HG03342 (cell line): Measurements from ENCODE around the gene BCLAF3.

Source experiments
- ATAC-seq: cut with Tn5 transposase; IDR thresholded peaks from one replicate; pipeline ENCODE4 v1.9.1; 2021; ENCODE audit warnings: mild to moderate bottlenecking, moderate library complexity; ENCODE audit not compliant: unreplicated experiment

BCLAF3 gene

DNA sequence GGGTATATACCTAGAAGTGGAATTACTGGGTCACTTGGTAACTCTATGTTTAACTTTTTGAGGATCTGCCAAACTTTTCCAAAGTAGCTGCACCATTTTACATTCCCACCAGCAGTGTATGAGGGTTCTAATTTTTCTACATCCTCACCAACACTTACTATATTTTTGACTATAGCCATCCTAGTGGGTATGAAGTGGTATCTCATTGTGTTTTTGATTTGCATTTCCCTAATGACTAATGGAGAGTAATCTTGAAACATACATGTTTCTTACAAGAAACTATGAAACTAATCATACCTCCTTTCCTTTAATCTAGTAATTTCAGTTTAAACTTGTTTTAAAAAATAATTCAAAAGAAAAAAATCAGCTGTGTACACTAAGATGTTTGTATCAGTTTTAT, 17.9 kb downstream of the BCLAF3 start:
- ATAC-seq, result no peak

DNA sequence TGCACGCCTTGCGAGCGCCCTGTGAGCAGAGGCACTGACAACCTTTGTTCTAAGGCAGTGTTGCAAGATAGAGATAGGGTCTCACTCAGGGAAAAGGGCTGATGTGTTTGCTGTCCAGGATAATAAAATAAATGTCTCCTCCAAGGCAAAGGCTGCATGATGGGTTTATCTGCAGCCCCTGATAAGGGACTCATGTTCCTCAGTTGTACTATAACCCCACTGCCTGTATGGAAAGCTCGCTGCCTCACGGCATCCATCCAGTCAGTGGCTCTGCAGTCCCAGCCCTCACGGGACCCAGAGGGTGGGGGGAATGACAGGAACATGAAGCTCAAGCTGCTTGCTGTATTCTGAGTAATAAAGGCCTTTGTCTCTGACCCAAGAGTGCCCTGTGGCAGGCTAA, 22.6 kb downstream of the BCLAF3 start:
- ATAC-seq, result no peak

DNA sequence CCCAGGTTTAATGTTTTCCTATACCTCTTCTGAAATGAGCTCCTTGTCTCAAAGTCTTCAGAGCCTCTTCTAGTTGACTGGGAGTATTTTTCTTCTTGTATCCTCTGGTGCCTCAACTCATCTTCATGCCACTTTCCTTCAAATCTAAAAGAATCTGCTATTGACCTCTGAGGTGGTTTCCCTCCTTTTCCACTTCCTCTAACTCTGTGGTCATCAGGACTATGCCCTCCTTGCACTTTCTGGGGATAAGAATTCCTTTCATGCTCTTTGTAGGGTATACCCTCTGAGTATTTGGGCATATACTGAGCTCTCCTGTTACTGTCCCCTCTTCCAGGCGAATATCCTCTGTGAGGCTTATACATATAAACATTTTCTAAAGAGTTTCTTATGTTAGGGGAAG, 24.8 kb downstream of the BCLAF3 start:
- ATAC-seq, result no peak

DNA sequence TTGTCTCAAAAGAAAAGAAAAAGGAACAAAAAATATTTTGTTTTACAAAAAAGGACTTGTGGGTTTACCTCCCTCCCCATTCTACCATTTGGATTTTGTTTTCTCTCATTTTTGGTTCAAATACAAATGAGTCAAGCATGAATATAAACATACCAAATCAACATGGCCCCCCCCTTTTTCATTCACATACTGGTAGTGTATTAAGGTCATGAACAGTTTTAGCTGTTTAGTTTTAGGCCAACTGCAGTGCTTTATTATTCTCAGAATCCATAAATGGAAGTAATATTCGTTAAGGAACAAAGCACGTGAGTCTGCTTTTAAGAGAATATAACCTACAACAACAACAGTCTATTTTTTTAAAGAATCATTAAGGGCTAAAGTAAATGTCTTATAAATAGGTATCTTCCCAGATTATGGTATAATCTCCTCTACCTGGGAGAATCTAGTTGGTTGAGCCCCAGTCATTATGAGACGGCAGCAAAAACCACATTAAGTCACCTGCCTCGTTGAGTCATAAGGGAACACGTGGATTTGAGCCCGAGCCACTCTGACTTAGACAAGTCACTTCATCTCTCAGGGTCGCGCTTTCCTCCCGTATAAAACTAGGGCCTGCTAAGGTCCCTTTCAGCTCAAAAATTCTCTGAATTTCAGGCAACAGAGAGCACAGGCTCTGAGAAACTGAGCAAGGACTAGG, 26.7 kb downstream of the BCLAF3 start:
- peak; percentile 83 for ATAC-seq

DNA sequence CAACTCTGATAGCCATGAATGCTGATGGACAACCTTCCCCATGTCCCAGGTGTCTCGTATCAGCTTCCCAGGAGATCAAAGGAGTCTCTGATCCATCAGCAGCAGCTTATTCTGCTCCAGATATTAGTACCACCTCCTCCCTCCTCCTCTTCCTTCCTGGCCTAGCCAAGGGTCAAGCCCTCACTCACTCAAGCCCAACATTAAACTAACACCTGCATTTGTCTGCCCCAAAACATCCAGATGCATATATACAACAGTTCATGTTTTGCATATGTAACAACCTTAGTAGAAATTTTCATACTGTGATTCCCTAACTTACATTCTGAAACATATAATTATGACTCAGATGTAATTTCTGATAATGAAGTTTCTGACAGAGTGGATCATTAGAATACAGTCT, 29.9 kb downstream of the BCLAF3 start:
- no peak for ATAC-seq

DNA sequence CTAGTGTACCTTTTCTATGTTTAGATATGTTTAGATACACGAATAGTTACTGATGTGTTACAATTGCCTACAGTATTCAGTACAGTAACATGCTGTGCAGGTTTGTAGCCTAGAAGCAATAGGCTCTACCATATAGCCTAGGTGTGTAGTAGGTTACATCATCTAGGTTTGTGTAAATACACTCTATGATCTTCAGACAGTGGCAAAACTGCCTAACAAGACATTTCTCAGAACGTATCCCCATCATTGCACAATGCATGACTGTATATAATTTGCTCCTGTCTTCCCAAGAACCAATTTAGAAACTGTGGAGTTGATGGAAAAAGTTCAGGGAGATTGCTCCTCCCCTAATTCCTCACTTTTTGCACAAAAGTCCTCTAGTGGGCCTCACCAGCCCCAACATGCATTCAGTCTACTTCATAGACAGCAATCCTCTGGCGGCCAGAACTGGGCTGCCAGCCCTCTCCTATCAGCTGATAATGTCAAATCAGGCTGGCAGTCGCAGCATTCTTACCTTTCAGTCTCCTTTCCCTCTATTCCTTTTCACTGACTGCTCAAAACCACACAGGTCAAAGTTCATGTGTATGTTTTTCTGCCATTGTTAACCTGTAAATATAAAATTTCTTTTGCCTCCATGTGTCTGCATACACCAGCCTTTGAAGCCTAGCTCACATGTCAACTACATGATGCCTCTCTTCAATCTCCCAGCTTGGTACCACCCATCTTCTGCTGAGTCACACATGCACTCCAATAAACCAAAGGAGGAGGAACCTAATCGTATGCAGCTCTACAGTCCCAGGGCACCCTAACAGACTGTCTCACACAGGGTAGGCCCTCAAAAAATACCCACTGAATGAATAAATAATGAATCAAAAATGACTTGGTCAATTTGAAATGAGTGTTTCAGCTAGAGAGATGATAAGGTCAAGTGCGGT, 32.0 kb downstream of the BCLAF3 start:
- no peak for ATAC-seq

DNA sequence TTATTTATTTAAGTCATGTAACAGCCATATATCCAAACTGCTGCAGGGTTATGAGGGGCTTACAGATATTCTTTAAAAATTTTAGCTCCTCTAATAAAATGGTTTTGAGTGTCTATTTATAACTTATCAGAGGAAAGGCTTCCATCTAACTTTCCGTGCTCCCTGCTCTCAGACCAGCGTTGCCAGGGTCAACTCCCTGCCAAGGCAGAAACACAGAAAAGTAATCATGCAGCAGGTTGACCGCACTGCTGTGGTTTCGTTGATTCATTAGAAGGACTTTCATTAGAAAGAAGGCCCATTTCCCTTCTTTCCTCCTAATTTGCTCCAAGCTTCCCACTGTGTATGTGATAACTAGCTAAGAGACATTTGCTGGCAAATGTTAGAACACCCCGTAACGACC, 33.9 kb downstream of the BCLAF3 start:
- ATAC-seq, result no peak

DNA sequence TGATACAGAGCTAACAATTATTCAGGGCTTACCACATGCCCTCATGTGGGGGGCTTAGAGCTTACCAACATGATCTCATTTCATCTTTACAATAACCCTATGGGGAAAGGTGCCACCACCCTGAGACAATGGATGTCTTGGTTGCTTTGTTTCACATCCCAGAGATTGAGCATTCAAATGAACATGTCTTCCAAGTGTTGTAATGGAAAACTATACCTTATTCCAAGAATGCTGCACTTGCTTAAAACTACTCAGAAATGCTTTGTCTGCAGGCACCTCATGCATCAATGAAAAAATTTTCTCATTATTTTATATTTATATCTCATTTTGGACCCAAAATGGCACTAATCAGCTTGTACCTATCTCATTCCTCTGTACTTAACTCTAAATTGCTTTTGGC, 34.6 kb downstream of the BCLAF3 start:
- no peak for ATAC-seq

DNA sequence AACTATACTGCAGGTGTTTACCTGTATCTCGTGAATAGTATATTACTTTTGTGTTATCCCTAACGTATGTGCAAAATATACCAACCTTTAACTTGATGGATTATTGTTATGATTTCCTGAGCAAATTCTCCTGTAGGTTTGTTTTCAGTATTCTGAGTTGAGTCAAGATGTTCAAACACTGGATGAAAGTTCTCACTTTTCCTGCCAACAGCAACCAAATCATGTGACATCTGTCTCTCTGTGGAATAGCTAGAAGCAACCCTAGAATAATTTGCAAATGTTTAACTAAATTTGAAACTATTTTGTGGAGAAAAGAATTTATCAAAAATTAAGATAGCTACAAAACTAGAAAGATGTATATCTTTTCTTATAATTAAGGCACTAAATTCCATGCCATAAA, 35.6 kb downstream of the BCLAF3 start:
- ATAC-seq, result no peak

DNA sequence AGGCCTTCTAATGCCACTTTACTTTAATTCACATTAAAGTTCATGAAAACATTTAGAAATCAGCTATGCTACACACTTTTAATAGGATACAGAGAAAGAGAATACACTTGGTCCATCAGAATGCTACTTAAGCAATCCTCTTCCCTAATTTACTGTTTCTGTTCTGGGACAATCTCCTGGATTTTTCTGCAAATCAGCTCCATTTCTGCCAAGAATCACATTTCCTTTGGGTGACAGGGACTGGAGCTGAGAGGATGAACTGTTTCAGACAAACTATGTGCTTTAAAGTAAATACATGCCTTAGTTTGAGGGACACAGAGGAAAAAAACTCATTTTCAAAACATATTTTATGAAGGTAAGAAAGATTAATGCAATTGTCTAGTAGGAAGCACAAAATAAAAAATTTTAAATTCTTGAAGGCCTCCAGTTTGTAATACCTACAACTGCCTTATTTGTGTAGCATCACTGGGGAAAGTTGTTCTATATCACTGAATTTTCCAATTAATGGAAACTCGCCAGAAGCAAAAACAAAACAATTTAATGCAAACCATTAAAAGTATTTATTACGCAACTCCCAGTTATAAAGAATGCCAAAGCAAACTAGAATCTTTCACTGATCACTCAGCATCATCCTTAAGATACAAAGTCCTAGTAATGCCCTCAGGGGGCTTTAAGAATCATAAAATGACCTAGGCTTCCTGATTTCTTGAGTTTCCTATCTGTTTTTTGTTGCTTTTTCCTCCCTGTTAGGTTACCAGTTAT, 36.3 kb downstream of the BCLAF3 start:
- no peak for ATAC-seq

DNA sequence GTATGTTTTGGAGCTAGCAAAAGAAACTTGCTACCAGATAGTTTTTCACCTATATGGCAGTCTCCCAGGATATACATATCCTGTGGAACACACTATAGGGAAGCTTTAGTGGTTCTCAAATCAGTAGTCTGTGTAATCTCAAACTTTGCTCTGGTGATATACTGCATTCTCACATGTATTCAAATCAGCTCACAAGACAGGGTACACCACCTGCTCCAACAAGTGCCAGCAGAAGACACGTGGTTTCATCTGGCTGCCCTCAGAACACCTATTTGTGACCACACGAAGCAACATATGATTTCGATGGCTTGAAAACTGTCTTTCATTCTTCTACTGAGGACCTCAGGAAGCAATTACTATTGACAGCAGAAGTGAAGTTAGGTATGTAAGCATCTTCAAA, 37.7 kb downstream of the BCLAF3 start:
- no peak for ATAC-seq

DNA sequence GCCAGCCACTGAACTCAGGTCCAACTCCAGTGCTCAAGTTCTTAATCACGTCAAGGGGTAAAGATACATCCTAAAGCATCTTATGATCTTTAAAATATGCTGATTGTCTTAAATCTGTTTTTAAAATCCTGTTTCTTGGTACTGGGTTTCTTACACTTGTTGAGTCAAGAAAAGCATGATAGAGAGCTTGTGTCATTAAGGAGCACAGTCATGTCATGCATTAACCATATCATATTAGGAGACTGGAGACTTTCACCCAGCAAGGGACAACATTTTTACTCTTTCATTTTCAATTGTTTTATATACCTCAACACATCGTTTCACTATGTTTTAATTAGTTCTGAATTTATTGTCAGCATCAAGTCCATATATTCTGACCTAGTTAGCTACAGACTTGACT, 41.5 kb downstream of the BCLAF3 start:
- no peak for ATAC-seq

DNA sequence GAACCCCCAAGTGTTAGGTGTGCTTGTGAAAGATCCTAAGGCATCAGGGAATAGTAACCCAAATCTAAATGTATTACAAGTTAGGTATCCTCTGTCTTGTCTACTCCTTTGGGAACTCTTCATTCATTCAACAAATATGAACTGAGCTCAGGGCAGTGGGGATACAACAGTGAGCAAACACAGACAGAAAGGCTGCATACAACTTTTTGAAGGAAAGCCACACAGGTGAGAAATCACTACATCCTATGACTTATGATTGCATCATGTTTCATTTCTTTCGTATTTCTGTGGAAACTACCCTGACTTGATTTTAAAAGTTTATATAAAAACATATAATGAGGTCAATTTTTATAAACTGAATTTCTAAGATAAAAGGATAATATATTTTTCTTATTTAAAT, 43.2 kb downstream of the BCLAF3 start:
- ATAC-seq, result no peak
